ENCODE data around the gene LRRC10B.

LRRC10B gene

DNA sequence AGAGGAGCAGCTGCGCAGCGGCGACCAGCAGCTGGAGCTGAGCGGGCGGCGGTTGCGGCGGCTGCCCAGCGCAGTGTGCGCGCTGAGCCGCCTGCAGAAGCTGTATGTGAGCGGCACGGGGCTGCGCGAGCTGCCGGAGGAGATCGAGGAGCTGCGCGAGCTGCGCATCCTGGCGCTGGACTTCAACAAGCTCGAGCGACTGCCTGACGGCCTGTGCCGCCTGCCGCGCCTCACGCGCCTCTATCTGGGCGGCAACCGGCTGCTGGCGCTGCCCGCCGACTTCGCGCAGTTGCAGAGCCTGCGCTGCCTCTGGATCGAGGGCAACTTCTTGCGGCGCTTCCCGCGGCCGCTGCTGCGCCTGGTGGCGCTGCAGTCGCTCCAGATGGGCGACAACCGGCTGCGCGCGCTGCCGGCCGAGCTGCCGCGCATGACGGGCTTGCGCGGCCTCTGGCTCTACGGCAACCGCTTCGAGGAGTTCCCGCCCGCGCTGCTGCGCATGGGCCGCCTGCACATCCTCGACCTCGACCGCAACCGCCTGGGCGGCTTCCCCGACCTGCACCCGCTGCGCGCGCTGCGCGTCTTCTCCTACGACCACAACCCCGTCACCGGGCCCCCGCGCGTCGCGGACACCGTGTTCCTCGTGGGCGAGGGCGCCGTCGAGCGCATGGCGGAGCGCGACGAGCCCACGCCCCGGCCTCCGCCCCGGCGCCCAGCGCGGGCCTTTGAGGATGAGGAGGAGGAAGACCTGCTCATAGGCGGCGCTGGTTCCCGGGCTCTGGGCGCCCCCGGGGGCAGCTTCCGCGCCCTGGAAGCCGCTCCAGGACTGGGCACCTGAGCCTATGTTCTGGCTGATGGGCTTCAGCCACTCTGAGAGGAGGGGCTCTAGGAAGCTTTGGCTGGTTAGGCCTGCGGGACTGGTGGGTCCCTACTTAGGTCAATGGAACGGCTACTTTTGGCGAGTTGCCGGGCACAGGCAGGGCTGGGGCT is 787 bp downstream of the LRRC10B start:
- DNase-seq (ENCODE audit: low read depth in 2 of 2): peak; percentile 59 to 63

GRCh38 chr11:61510166-61510919 is 1.8 kb downstream of the LRRC10B start:
- no peak for DNase-seq (ENCODE audit: low read depth in 2 of 2)

- DNase-seq (ENCODE audit: low read depth in 2 of 2): no peak
Measured at GRCh38 chr11:61510974-61511373, 2.4 kb downstream of the LRRC10B start.

- DNase-seq (ENCODE audit: low read depth in 2 of 2): no peak
Measured at GRCh38 chr11:61511383-61511782, 2.8 kb downstream of the LRRC10B start.

- DNase-seq (ENCODE audit: low read depth in 2 of 2): no peak
Measured at GRCh38 chr11:61512435-61512834, 3.9 kb downstream of the LRRC10B start.

- DNase-seq (ENCODE audit: low read depth in 2 of 2): no peak
Measured at GRCh38 chr11:61513143-61513765, 4.7 kb downstream of the LRRC10B start.

DNA sequence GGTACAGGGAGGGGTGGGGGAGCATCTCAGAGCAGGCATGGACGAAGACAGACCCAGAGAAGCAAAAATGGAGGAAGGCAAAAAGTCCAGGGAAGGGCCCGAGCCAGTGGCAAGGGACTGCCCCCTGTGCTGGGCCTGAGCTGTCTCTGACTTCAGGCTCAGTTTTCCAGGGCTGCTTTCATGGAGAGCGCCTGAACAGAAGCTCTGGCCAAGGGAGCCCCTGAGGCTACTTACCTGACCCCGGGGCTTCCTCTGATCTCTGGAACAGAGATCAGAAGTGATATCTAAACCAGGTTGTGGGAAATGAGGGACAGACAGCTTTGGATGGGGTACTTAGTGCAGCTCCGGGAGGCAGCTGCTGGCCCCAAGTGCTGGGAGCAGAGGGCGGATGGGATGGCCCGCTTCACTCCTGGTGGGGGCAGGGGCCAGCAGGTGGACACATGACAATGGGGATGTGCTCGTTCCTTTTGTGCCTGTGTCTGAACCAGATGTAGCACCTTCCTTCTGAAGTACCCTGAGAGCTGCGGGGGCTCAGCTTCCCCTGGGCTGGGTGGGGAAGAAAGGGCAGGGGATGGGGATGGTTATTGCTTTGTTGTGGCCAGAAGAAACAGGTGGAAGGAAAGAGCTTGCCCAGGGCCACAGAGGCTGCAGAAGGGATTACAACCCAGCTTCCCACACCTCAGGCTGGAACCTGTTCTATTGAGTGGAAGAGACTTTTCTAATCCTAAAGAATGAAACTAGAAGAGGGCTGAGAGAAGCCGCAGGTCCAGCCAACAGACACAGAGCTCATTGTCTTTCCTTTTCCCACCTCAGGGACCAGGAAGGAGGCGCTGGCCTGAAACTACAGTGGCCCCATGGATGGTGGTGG is 5.7 kb downstream of the LRRC10B start:
- no peak for DNase-seq (ENCODE audit: low read depth in 2 of 2)

DNA sequence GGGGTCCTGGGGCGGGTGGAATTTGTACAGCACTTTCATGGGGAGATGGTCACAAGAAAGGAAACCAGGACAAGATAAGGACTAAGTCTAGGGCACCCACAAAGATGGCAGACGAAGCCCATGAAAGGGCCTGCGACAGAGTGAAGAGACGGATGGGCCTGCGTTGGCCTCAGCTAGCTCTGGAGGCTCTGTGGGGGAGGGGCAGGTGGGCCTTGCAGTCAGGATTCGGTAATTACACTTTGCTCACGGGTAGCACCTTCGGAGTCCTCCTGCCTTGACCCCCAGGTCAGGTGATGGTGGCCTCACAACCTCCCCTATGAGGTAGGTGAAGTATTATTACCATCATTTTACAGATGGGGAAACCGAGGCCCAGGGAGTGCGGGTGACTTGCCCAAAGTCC is 7.1 kb downstream of the LRRC10B start:
- no peak for DNase-seq (ENCODE audit: low read depth in 2 of 2)

- DNase-seq (ENCODE audit: low read depth in 2 of 2): no peak
Measured at GRCh38 chr11:61516191-61516590, 7.6 kb downstream of the LRRC10B start.

- peak; percentile 34 to 54 for DNase-seq (ENCODE audit: low read depth in 2 of 2)
Measured at GRCh38 chr11:61516675-61517572, 8.4 kb downstream of the LRRC10B start.

GRCh38 chr11:61518032-61518795 is 9.7 kb downstream of the LRRC10B start:
- DNase-seq (ENCODE audit: low read depth in 2 of 2): no peak

DNA sequence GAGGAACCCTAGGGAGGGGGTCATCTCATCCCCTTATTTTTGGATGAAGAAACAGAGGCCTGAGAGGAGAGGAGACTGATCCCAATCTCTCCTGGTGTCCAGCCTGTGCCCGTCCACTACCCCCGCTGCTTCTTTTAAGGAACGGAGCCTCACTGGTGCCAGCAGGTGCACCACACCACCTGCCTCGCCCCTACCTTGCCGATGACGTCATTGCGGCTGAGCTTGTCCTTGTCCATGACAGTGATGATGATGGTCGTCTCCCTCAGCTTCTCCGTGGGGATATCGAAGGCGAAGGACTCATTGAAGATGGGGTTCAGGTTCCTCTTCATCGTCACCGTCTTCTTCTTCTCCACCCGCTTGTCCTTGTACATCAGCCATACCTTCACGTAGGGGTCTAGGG is 14.3 kb downstream of the LRRC10B start:
- DNase-seq (ENCODE audit: low read depth in 2 of 2): no peak

DNA sequence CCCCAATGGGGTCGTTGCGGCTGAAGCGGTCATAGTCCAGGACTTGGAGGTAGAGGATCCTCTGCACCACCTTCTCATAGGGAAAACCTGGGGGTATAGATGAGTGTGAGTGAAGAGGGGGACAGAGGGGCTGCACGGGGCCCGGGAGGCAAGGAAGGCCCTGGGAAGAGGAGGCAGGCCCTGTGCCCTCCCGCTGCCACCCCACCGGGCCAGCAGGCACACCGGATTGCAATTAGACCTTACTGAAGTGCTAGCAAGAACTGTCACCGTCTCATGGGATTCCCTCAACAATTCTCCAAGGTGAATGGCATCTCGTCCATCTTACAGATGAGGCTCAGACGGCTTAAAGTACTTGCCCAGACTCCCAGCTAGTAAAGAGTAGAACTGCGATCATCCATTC is 15.9 kb downstream of the LRRC10B start:
- DNase-seq (ENCODE audit: low read depth in 2 of 2): no peak

GRCh38 chr11:61524963-61525587 is 16.5 kb downstream of the LRRC10B start:
- DNase-seq (ENCODE audit: low read depth in 2 of 2): no peak

GRCh38 chr11:61526229-61526628 is 17.7 kb downstream of the LRRC10B start:
- DNase-seq (ENCODE audit: low read depth in 2 of 2): no peak

- DNase-seq (ENCODE audit: low read depth in 2 of 2): no peak
Measured at GRCh38 chr11:61526956-61527731, 18.6 kb downstream of the LRRC10B start.

- no peak for DNase-seq (ENCODE audit: low read depth in 2 of 2)
Measured at GRCh38 chr11:61528114-61528513, 19.6 kb downstream of the LRRC10B start.

DNA sequence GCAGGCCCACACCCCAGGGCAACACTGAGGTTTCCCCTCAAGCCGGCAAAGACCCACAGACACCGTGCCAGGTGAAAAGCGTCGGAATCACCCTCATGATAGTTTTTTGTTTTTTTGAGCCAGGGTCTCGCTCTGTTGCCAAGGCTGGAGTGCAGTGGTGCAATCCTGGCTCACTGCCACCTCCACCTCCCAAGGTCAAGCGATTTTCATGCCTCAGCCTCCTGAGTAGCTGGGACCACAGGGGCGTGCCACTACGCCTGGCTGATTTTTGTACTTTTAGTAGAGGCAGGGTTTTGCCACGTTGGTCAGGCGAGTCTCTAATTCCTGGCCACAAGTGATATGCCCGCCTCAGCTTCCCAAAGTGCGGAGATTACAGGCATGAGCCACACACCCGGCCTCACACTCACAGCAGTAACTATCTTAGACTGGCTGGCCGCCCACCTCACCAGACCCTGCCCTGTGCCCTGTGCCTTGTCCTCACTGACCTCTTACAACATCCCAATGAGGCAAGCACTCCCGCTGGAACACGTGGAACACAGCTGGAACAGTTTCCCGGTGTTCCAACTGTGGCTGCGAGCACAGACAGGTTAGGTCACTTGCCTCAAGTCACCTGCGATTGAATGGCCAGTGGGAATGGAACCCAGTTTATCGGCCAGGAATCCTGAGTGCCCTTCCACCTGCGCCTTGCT is 21.1 kb downstream of the LRRC10B start:
- DNase-seq (ENCODE audit: low read depth in 2 of 2): no peak

Measured in stimulated activated CD4-positive, alpha-beta T cell treated with anti-CD3 and anti-CD28 coated beads, Interleukin-4, amount 100 ng/mL, for 48 hours (primary cell).